ENCODE results near the gene TKTL1.
"Not testable (repeated sequence)": the region's sequence is repeated elsewhere in the genome, so short reads cannot be mapped to it uniquely, and the experiment has no call there.

The TKTL1 gene

GRCh38 chrX:154295664-154296310 lies at the start of gene TKTL1:
TKTL1 (plus strand) TSS chrX:154295795; CDS start chrX:154295860, 65 bp downstream.
- DNase-seq = no peak

GRCh38 chrX:154247377-154248045 lies 48.1 kb upstream of the TKTL1 start:
- DNase-seq = not testable (repeated sequence)

DNA sequence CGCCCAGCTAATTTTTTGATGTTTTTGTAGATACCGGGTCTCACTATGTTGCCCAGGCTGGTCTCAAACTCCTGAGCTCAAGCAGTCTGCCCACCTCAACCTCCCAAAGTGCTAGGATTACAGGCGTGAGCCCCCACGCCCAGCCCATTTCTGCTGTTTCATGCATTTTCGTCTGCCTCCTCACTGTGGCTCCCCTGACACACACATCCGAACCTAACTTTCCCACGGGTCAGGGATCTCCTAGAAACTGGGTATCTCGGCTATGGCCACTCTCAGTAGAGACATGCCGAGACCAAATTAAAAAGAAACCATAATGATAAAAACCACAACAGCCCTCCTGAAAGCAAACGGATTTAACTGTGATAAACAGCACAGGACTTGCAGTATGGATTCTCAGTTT lies 47.5 kb upstream of the TKTL1 start:
- not testable (repeated sequence) for DNase-seq

GRCh38 chrX:154257282-154257681 lies 38.3 kb upstream of the TKTL1 start, which contains the start of gene OPN1MW3:
OPN1MW3 (plus strand) TSS chrX:154257582; CDS start chrX:154257620, 38 bp downstream.
- not testable (repeated sequence) for DNase-seq

- DNase-seq = not testable (repeated sequence)
Measured at GRCh38 chrX:154258711-154259110, 36.9 kb upstream of the TKTL1 start.

GRCh38 chrX:154263072-154263471 lies 32.5 kb upstream of the TKTL1 start:
- DNase-seq = not testable (repeated sequence)

GRCh38 chrX:154269245-154269644 lies 26.4 kb upstream of the TKTL1 start:
- DNase-seq = not testable (repeated sequence)

- DNase-seq = not testable (repeated sequence)
Measured at GRCh38 chrX:154284489-154285338, 10.9 kb upstream of the TKTL1 start.

DNA sequence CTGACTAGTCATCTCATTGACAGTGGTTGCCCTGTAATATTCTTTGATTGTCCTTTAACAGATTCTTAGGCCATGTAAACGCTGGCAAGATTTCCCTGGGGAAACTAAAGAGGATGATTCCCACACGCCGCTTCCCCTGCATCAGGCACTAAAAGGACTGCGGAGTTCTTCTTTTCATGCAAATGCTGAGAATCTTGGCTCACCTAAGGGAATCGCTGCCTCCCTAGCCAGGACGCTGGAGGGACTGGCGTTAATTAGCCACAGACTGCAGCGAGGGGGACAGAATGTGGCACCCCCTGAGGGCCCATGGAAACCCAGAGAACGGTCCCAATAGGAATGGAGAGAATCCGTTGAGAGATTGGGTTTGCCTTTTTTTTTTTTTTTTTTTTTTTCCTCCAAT lies 9.2 kb upstream of the TKTL1 start:
- DNase-seq = not testable (repeated sequence)

DNA sequence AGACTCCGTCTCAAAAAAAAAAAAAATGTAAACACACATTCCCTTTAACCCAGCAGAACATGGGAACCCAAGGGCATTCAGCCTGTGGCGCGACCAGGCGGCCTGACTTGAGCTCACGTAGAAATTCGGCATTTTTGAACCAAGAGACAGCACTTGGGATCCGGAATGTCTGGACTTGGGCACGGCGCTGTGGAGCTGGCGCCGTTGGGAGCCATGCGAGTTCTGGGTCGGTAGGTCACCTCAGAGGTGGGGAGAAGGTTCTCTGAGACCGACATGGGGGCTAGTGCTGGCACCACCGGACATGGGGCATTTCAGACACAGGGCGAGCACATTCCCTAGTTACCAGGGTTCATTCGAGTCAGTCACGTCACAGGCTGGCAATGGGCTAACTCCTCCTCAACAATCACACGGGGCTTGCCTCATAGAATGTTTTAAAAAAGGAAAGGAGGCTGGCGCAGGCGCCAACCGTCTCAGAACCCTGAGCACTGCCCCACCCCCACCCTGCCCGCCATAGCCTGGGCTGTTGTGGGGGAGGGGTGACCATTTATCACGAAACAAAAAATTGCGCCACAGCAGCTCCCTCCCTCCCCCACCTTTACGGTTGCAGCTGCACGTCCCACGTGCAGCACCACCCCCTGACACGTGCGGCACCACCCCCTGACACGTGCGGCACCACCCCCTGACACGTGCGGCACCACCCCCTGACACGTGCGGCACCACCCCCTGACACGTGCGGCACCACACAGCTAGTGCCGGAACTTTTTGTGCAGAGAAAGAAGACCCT lies 612 bp upstream of the TKTL1 start, which contains the start of gene TEX28:
TEX28 (minus strand) TSS at position 334 of the 784 bp plus-strand sequence. CDS start 3,007 bp downstream, outside the sequence.
- DNase-seq = no peak

DNA sequence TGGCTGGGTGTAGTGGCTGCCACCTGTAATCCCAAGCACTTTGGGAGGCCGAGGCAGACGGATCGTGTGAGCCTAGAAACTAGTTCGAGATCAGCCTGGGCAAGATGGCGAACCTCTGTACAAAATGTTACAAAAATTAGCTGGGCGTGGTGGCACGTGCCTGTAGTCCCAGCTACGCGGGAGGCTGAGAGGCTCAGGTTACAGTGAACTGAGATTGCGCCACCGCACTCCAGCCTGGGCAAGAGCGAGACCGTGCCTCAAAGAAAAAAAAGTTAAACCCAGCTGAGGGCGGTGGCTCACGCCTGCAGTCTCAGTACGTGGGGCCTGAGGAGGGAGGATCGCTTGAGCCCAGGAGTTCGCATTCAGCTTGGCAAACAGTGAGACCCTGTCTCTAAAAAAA lies 1.1 kb downstream of the TKTL1 start:
- DNase-seq = no peak

DNA sequence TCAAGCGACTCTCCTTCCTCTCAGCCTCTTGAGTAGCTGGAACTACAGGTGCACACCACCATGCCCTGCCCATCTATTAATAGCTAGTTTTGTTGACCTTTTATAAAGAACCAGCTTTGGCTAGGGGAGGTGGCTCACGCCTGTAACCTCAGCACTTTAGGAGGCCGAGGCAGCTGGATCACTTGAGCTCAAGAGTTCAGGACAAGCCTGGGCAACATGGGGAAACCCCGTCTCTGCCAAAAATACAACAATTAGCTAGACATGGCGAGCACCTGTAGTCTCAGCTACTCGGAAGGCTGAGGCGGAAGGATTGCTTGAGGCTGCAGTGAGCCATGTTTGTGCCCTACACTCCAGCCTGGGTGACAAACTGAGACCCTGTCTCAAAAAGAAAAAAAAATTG lies 2.7 kb downstream of the TKTL1 start:
- DNase-seq = no peak

GRCh38 chrX:154300816-154301215 lies 5.2 kb downstream of the TKTL1 start:
- no peak for DNase-seq

DNA sequence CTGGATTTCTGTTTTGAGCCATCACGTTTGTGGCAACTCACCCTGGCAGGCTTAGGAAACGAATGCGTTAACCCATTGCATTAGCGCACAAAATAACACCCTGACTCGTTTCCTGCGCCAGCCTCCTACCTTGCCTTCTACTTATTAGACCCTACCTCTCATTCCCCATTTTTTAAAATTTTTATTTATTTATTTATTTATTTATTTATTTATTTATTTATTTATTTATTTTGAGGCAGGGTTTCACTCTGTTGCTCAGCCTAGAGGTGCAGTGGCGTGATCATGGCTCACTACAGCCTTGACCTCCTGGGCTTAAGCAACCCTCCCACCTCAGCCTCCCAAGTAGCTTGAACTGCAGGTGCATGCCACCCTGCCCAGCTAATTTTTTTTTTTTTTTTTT lies 7.4 kb downstream of the TKTL1 start:
- DNase-seq = not testable (repeated sequence)

GRCh38 chrX:154303476-154303875 lies 7.9 kb downstream of the TKTL1 start:
- no peak for DNase-seq

- no peak for DNase-seq
Measured at GRCh38 chrX:154304846-154305245, 9.3 kb downstream of the TKTL1 start.

- DNase-seq = no peak
Measured at GRCh38 chrX:154305541-154306205, 10.1 kb downstream of the TKTL1 start.

GRCh38 chrX:154307202-154307601 lies 11.6 kb downstream of the TKTL1 start:
- DNase-seq = no peak

- peak; percentile 65 for DNase-seq
Measured at GRCh38 chrX:154308108-154308946, 12.7 kb downstream of the TKTL1 start.

GRCh38 chrX:154309041-154309775 lies 13.6 kb downstream of the TKTL1 start:
- no peak for DNase-seq
